Coronary artery (tissue), 2 donors: Measurements from ENCODE around the gene TNFRSF8.
"Not testable (repeated sequence)": the region's sequence is repeated elsewhere in the genome, so short reads cannot be mapped to it uniquely, and the experiment has no call there.

ENCODE experiments used
- DNase-seq: peaks from one replicate; pipeline ENCODE4 v3.0.0-alpha.2; 2017; ENCODE audit warnings: low spot score
- H3K27ac ChIP-seq, 2 donors: fragments of 200-600 bp; sonication (generic); one replicate each; pipeline ENCODE4 v1.5.1; 2016 to 2019
- H3K4me3 ChIP-seq: fragments of 200-600 bp; sonication (generic); 2 replicates; pipeline ENCODE4 v1.5.1; 2016; ENCODE audit warnings: mild to moderate bottlenecking, moderate library complexity
- TF ChIP-seq, protein P1 (sequence below): fragments of 200-600 bp; sonication (generic); IDR thresholded peaks from one replicate; pipeline ENCODE4 v1.5.1; 2019; ENCODE audit warnings: antibody characterized with exemption

The TNFRSF8 gene

DNA sequence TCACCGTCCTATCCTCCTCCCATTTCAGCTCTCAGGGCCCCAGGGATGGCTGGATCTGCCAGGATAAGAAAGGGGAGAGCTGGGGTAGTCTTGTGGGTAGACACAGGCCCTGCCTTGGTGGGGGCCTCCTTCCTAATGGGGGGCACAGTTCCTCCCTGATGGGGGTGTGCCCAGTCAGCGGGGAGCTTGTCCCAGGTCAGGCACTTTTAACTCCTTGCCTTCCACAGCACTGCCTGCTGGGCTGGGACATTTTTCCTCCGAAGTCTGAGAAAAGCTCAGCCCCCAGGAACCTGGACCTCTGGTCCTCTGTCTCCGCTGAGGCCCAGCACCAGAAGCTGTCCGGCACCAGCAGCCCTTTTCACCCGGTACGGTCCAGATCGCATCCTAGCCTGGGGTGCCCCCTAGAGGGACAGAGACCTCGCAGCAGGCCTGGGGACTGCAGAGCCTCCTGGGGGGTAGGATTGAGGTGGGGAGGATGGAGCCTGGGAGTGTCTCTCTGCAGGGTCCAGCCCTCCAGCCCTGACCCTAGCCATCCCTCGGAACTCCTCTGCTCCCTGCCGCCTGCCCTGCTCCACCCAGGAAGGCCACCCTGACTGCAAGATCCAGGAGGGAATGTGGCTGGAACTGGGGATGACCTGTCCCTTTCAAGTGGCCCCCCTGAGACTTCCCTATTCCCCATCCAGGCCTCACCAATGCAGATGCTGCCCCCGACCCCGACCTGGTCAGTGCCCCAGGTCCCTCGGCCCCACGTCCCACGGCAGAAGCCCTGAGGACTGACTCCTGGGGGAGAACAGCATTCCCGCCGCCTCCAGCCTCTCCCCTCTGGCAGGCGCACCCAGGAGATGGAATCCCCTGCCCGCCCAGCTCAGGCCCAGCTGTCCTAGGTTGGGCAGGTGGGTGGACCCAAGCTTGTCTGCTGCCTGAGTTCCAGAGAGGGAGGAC, 31.8 kb upstream of the TNFRSF8 start:
- H3K4me3 ChIP-seq: no peak overlapping the region
- DNase-seq: no peak
- no peak overlapping the region for H3K27ac ChIP-seq
- TF ChIP-seq, protein P1, sequence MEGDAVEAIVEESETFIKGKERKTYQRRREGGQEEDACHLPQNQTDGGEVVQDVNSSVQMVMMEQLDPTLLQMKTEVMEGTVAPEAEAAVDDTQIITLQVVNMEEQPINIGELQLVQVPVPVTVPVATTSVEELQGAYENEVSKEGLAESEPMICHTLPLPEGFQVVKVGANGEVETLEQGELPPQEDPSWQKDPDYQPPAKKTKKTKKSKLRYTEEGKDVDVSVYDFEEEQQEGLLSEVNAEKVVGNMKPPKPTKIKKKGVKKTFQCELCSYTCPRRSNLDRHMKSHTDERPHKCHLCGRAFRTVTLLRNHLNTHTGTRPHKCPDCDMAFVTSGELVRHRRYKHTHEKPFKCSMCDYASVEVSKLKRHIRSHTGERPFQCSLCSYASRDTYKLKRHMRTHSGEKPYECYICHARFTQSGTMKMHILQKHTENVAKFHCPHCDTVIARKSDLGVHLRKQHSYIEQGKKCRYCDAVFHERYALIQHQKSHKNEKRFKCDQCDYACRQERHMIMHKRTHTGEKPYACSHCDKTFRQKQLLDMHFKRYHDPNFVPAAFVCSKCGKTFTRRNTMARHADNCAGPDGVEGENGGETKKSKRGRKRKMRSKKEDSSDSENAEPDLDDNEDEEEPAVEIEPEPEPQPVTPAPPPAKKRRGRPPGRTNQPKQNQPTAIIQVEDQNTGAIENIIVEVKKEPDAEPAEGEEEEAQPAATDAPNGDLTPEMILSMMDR: peak; percentile 14

DNA sequence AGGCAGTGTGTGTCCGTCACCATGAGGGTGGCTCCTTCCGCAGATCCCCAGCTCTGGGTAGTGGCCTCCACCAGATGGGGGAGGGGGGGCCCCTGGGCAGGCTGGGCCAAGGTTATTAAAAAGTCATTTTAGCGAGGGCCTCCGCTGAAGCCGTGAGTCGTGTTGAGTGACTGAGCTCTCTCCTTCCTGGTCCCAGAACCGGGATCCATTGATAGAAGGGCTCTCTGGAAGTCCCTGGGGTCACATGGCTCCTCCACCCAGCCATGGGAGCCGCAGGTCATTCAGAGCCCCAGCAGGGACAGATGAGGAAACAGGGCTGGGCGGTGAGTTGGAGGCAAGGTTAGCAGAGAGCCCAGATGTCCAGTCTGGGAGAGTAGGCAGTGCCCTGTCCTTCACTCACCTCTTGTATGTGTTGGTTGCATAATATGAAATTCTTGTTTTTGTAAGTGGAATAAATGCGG, 30.9 kb upstream of the TNFRSF8 start:
- TF ChIP-seq, protein P1: no peak
- DNase-seq: no peak
- H3K27ac ChIP-seq: no peak overlapping the region
- H3K4me3 ChIP-seq: no peak overlapping the region

- H3K27ac ChIP-seq: not testable (repeated sequence)
Observed at GRCh38 chr1:12033441-12033840, 29.7 kb upstream of the TNFRSF8 start.

DNA sequence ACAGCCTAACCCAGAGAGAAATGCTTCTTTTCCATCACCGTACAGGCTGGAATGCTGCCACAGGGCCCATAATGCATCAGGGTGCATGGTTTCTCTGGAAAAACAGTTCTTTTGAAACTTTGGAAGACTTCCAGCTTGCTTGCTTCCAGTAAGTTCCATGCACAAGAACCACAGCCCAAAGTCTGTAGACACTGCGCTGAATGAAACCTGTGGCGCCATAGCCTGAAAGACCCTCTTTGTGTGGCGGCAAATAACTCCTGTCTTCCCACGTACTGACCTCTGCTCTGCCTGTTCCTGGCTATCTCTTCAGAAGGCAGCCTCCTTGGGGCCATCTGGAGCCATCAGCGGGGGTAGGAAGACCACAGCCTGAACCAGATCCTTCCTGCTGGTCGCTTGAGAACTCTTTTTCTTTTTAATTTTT, 28.7 kb upstream of the TNFRSF8 start:
- TF ChIP-seq, protein P1: no peak
- DNase-seq: no peak
- Histone ChIP-seq H3K4me3 (no peak overlapping the region), H3K27ac (no peak overlapping the region)

More at GRCh38 chr1:12033441-12033840, 29.7 kb upstream of the TNFRSF8 start:
- not testable (repeated sequence) for H3K4me3 ChIP-seq, DNase-seq

GRCh38 chr1:12035312-12035711, 27.8 kb upstream of the TNFRSF8 start:
- TF ChIP-seq, protein P1: no peak
- Histone ChIP-seq H3K4me3 (no peak overlapping the region), H3K27ac (no peak overlapping the region)
- no peak for DNase-seq

DNA sequence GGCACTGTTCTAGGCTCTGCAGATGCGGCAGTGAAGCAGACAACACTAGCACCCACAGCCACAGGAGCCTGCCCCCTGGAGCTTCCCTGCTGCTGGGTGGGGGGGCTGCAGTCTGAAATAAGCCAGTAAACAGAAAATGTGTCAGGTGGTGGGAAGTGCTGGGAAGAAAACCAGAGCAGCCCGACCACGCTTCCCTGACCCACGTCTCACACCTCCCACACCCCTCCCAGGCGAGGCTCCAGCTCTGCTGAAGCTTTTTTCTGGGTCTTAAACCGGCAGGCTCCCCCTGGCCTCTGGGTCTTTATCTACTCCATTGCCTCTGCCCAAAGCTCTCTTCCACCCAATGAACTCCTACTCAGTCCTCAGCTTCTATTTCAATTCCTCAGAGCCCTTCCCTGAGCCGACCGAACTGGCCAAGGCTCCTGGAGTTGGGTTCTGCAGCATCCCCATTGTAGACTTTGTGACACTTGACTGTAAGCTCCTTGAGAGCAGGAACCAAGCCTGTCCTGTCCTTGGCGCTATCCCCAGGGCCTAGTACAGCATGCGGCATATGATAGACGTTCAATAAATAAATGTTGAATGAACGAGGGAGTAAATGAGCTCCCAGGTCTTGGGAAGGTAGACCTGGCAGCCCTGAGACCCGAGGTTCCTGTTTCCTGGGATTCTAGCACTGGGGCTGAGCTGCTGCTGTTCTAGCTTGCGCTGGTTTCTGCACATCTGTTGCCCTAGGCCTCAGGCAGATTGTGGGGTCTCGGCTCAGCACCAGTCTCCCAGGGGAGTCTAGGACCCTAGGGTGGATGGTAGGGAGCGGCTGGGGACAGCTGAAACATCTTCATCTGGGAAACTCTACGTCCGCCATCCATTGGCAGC, 25.4 kb upstream of the TNFRSF8 start:
- no peak for DNase-seq
- H3K4me3 ChIP-seq: no peak overlapping the region
- no peak overlapping the region for H3K27ac ChIP-seq
- TF ChIP-seq, protein P1: no peak
